ENCODE data around the gene SLC25A6.

- TF ChIP-seq EZH2 (IDR thresholded peaks at IDR 0.05; ENCODE audit: borderline replicate concordance, low read depth, low read length, severe bottlenecking): no peak
- no peak for TF ChIP-seq POLR2A (IDR thresholded peaks at IDR 0.05; ENCODE audit: low read depth, low read length)
- no peak for TF ChIP-seq FOS (IDR thresholded peaks at IDR 0.05; ENCODE audit: borderline replicate concordance, insufficient read depth, low read length)
- no peak for TF ChIP-seq GATA2 (IDR thresholded peaks at IDR 0.05; ENCODE audit: insufficient read depth, insufficient read length, low read depth, low read length)
- TF ChIP-seq JUN (IDR thresholded peaks at IDR 0.05; ENCODE audit: borderline replicate concordance, insufficient read depth, insufficient read length, low read depth): no peak
- TF ChIP-seq POLR2AphosphoS5 (IDR thresholded peaks at IDR 0.05; ENCODE audit: insufficient read depth, low read depth, low read length): no peak
- TF ChIP-seq, protein P1, sequence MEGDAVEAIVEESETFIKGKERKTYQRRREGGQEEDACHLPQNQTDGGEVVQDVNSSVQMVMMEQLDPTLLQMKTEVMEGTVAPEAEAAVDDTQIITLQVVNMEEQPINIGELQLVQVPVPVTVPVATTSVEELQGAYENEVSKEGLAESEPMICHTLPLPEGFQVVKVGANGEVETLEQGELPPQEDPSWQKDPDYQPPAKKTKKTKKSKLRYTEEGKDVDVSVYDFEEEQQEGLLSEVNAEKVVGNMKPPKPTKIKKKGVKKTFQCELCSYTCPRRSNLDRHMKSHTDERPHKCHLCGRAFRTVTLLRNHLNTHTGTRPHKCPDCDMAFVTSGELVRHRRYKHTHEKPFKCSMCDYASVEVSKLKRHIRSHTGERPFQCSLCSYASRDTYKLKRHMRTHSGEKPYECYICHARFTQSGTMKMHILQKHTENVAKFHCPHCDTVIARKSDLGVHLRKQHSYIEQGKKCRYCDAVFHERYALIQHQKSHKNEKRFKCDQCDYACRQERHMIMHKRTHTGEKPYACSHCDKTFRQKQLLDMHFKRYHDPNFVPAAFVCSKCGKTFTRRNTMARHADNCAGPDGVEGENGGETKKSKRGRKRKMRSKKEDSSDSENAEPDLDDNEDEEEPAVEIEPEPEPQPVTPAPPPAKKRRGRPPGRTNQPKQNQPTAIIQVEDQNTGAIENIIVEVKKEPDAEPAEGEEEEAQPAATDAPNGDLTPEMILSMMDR (IDR thresholded peaks at IDR 0.05; ENCODE audit: extremely low read depth in 1 of 2, insufficient read depth in 1 of 2, low read depth in 1 of 2, low read length in 2 of 2): no peak
- TF ChIP-seq, protein P2, sequence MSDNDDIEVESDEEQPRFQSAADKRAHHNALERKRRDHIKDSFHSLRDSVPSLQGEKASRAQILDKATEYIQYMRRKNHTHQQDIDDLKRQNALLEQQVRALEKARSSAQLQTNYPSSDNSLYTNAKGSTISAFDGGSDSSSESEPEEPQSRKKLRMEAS (IDR thresholded peaks at IDR 0.05; ENCODE audit: insufficient read depth, insufficient read length): no peak
- TF ChIP-seq MYC (IDR thresholded peaks at IDR 0.05; ENCODE audit: low read depth, low read length): no peak
Observed at GRCh38 chrX:1416327-1416784, 24.4 kb upstream of the SLC25A6 start.

All from endothelial cell of umbilical vein (primary cell).